H1 (cell line): ENCODE data around the gene DCDC2B.

Source experiments
- TAF1 ChIP-seq: IDR thresholded peaks from 2 replicates; pipeline ENCODE4 v1.6.1; 2011; ENCODE audit warnings: mild to moderate bottlenecking, low read depth, low read length
- TF ChIP-seq, protein P1 (sequence below), 3 experiments: IDR thresholded peaks; 1 replicate in 2 of 3; 2 replicates in 1 of 3; pipeline versions ENCODE4 v1.5.1 to v1.6.1; 2011; ENCODE audit warnings: low read length in 3 of 3, mild to moderate bottlenecking in 3 of 3, inconsistent platforms in 2 of 3, low read depth in 1 of 3, moderate library complexity in 1 of 3; ENCODE audit not compliant: insufficient read depth in 1 of 3; ENCODE audit errors: control extremely low read depth in 1 of 3

DNA sequence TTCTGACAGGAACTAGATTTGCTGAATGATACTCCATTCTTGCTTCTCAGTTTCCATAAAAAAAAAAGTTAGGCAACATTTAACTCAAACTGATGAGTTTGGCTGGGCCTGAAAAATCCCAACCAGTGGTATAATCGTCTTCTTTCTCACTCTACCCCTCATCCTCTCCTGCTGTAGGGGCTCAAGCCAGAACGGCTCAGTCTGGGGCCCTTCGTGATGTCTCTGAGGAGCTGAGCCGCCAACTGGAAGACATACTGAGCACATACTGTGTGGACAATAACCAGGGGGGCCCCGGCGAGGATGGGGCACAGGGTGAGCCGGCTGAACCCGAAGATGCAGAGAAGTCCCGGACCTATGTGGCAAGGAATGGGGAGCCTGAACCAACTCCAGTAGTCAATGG, 27.8 kb upstream of the DCDC2B start:
- TF ChIP-seq, protein P1, sequence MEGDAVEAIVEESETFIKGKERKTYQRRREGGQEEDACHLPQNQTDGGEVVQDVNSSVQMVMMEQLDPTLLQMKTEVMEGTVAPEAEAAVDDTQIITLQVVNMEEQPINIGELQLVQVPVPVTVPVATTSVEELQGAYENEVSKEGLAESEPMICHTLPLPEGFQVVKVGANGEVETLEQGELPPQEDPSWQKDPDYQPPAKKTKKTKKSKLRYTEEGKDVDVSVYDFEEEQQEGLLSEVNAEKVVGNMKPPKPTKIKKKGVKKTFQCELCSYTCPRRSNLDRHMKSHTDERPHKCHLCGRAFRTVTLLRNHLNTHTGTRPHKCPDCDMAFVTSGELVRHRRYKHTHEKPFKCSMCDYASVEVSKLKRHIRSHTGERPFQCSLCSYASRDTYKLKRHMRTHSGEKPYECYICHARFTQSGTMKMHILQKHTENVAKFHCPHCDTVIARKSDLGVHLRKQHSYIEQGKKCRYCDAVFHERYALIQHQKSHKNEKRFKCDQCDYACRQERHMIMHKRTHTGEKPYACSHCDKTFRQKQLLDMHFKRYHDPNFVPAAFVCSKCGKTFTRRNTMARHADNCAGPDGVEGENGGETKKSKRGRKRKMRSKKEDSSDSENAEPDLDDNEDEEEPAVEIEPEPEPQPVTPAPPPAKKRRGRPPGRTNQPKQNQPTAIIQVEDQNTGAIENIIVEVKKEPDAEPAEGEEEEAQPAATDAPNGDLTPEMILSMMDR (IDR thresholded peaks at IDR 0.05; ENCODE audit: control extremely low read depth in 1 of 3, insufficient read depth in 1 of 3, low read depth in 1 of 3, low read length in 3 of 3), result no peak
- no peak for TF ChIP-seq TAF1
